GM23248 (cell line): ENCODE results near the gene CAMK2D.

ENCODE experiments used
- EZH2 ChIP-seq: fragments of 200-600 bp; sonication (generic); IDR thresholded peaks from 2 replicates; pipeline ENCODE4 v1.6.1; 2018; ENCODE audit warnings: antibody characterized with exemption, mild to moderate bottlenecking; ENCODE audit not compliant: insufficient read depth, poor library complexity, severe bottlenecking
- EZH2phosphoT487 ChIP-seq: fragments of 200-600 bp; sonication (generic); IDR thresholded peaks from 2 replicates; pipeline ENCODE4 v1.6.1; 2018; ENCODE audit warnings: antibody characterized with exemption, moderate library complexity, mild to moderate bottlenecking, low read depth; ENCODE audit not compliant: insufficient read depth

DNA sequence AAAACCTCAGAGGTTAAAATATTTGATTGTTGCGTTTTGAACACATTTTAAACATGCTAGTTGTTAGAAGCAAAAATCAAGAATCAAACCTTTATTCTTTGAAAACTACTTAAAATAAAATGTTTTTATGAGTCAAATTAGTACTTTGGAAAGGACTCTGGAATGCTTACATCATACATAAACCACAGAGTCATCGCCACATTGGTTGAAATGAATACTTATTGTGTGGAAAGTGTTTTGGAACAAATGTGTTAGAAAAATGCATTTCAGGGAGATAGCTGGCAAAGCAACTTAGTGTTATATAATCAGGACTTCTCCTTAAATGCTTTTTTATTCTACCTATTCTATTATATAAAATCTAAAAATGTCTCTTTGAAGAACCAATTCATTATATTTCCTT is 49.4 kb upstream of the CAMK2D start:
- TF ChIP-seq EZH2 (no peak), EZH2phosphoT487 (no peak)
